Measurements from ENCODE around the gene ITGA8.

DNA sequence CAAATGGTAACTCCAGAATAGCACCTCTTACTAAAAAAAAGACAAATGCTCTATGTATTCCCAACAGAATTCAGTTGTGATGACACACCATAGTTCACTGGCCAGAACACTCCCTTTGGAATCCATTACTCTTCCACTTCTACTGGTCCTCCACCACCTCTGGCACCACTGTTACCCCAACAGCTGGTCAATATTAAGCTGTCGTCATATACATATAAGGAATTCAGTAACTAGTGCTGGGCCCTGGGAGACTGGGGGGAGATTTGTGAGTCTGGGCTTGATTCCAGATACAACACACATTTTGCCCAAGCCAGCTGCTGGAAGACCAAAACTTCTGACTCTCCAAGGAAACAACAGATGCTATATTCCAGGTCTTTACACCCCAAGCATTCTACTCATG lies 26.0 kb upstream of the ITGA8 start:
- TF ChIP-seq BHLHE40 (IDR thresholded peaks at IDR 0.05; ENCODE audit: low read depth, low read length) = no peak
- no peak for TF ChIP-seq SMC3 (IDR thresholded peaks at IDR 0.05; ENCODE audit: low read depth, low read length)
- no peak for TF ChIP-seq RFX5 (IDR thresholded peaks at IDR 0.05; ENCODE audit: low read depth, low read length)
- TF ChIP-seq, protein P1, sequence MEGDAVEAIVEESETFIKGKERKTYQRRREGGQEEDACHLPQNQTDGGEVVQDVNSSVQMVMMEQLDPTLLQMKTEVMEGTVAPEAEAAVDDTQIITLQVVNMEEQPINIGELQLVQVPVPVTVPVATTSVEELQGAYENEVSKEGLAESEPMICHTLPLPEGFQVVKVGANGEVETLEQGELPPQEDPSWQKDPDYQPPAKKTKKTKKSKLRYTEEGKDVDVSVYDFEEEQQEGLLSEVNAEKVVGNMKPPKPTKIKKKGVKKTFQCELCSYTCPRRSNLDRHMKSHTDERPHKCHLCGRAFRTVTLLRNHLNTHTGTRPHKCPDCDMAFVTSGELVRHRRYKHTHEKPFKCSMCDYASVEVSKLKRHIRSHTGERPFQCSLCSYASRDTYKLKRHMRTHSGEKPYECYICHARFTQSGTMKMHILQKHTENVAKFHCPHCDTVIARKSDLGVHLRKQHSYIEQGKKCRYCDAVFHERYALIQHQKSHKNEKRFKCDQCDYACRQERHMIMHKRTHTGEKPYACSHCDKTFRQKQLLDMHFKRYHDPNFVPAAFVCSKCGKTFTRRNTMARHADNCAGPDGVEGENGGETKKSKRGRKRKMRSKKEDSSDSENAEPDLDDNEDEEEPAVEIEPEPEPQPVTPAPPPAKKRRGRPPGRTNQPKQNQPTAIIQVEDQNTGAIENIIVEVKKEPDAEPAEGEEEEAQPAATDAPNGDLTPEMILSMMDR (conservative IDR thresholded peaks at IDR 0.05; ENCODE audit: low read depth, low read length) = no peak
- no peak for TF ChIP-seq MAZ (IDR thresholded peaks at IDR 0.05; ENCODE audit: borderline replicate concordance, low read depth, low read length)
- TF ChIP-seq POLR2A (IDR thresholded peaks at IDR 0.05; ENCODE audit: low read depth, low read length) = no peak
- TF ChIP-seq CEBPB (IDR thresholded peaks at IDR 0.05; ENCODE audit: low read depth, low read length) = no peak
- TF ChIP-seq, protein P2, sequence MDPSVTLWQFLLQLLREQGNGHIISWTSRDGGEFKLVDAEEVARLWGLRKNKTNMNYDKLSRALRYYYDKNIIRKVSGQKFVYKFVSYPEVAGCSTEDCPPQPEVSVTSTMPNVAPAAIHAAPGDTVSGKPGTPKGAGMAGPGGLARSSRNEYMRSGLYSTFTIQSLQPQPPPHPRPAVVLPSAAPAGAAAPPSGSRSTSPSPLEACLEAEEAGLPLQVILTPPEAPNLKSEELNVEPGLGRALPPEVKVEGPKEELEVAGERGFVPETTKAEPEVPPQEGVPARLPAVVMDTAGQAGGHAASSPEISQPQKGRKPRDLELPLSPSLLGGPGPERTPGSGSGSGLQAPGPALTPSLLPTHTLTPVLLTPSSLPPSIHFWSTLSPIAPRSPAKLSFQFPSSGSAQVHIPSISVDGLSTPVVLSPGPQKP (IDR thresholded peaks at IDR 0.05; ENCODE audit: borderline replicate concordance, low read depth, low read length) = no peak
- TF ChIP-seq RAD21 (IDR thresholded peaks at IDR 0.05; ENCODE audit: low read length) = no peak
- no peak for TF ChIP-seq FOS (IDR thresholded peaks at IDR 0.05; ENCODE audit: low read depth, low read length)
- no peak for TF ChIP-seq MXI1 (IDR thresholded peaks at IDR 0.05; ENCODE audit: borderline replicate concordance, low read depth, low read length)
- TF ChIP-seq, protein P3, sequence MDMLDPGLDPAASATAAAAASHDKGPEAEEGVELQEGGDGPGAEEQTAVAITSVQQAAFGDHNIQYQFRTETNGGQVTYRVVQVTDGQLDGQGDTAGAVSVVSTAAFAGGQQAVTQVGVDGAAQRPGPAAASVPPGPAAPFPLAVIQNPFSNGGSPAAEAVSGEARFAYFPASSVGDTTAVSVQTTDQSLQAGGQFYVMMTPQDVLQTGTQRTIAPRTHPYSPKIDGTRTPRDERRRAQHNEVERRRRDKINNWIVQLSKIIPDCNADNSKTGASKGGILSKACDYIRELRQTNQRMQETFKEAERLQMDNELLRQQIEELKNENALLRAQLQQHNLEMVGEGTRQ (IDR thresholded peaks at IDR 0.05; ENCODE audit: low read depth, low read length) = no peak
